SK-N-SH (cell line): ENCODE measurements around the gene CPVL. TPM values are rescaled to one million over a fixed set of nuclear protein-coding genes. Genes with fewer than 3 reads are reported as not detected.

ENCODE experiments used
- CTCF ChIA-PET: fragments of 300-600, 350-600 bp; formaldehyde crosslinking; extraction: SDS; loops from one replicate; lab custom pipeline; 2021; lab: Yijun Ruan, JAX
- POLR2A ChIA-PET: fragments of 350-600 bp; sonication (Branson Sonifier 250); formaldehyde crosslinking; extraction: SDS; loops from one replicate; lab custom pipeline; 2020; ENCODE audit warnings: antibody characterized with exemption, inconsistent platforms; lab: Yijun Ruan, JAX
- DNase-seq: peaks from one replicate; pipeline ENCODE4 v3.0.0; 2012
- H2AFZ ChIP-seq: fragments of 200-600 bp; sonication (generic); 2 replicates; pipeline ENCODE4 v1.8.1; 2016; ENCODE audit warnings: antibody characterized with exemption, mild to moderate bottlenecking, low read depth
- H3F3A ChIP-seq: fragments of 200-600 bp; sonication (generic); replicated peaks from 2 replicates; pipeline ENCODE3; 2016; ENCODE audit warnings: antibody characterized with exemption, mild to moderate bottlenecking; ENCODE audit not compliant: insufficient read depth
- H3K27ac ChIP-seq, 2 experiments: fragments of 200-500 bp in 1 of 2; fragments of 200-600 bp in 1 of 2; sonication (Bioruptor generic) in 1 of 2; sonication (generic), shearing (Covaris generic) in 1 of 2; 2 replicates each; pipeline versions ENCODE4 v1.5.1 to v1.6.1; 2014 to 2016; ENCODE audit warnings: low read depth in 2 of 2, inconsistent platforms in 1 of 2, low read length in 1 of 2, mild to moderate bottlenecking in 1 of 2, mixed read lengths in 1 of 2
- H3K27me3 ChIP-seq: fragments of 200-600 bp; sonication (generic), shearing (Covaris generic); 2 replicates; pipeline ENCODE4 v1.6.1; 2016; ENCODE audit warnings: mixed run types; ENCODE audit not compliant: insufficient read depth
- H3K36me3 ChIP-seq, 2 experiments: fragments of 200-500 bp in 1 of 2; fragments of 200-600 bp in 1 of 2; sonication (Bioruptor generic) in 1 of 2; sonication (generic) in 1 of 2; replicated peaks in 1 of 2; 2 replicates each; pipeline versions ENCODE3 to v1.5.1; 2014 to 2016; ENCODE audit warnings: low read length in 1 of 2, mild to moderate bottlenecking in 1 of 2; ENCODE audit not compliant: insufficient read depth in 2 of 2, control insufficient read depth in 1 of 2
- H3K4me1 ChIP-seq, 2 experiments: fragments of 200-500 bp in 1 of 2; fragments of 200-600 bp in 1 of 2; sonication (Bioruptor generic) in 1 of 2; sonication (generic), shearing (Covaris generic) in 1 of 2; 2 replicates each; pipeline versions ENCODE4 v1.5.1 to v1.6.1; 2014 to 2016; ENCODE audit warnings: low read depth in 1 of 2, low read length in 1 of 2, mixed run types in 1 of 2; ENCODE audit not compliant: insufficient read depth in 2 of 2, control insufficient read depth in 1 of 2
- H3K4me2 ChIP-seq: fragments of 200-600 bp; sonication (generic), shearing (Covaris generic); 2 replicates; pipeline ENCODE4 v1.6.1; 2017; ENCODE audit warnings: mixed run types
- H3K4me3 ChIP-seq, 2 experiments: fragments of 200-500 bp in 1 of 2; fragments of 200-600 bp in 1 of 2; sonication (Bioruptor generic) in 1 of 2; sonication (generic), shearing (Covaris generic) in 1 of 2; 2 replicates each; pipeline versions ENCODE4 v1.5.1 to v1.8.1; 2014 to 2016; ENCODE audit warnings: low read depth in 2 of 2, inconsistent platforms in 1 of 2, low read length in 1 of 2, mild to moderate bottlenecking in 1 of 2, mixed read lengths in 1 of 2, moderate library complexity in 1 of 2
- H3K79me2 ChIP-seq: fragments of 200-600 bp; sonication (generic); 2 replicates; pipeline ENCODE4 v1.8.1; 2017; ENCODE audit warnings: mild to moderate bottlenecking; ENCODE audit not compliant: insufficient read depth
- H3K9ac ChIP-seq: fragments of 200-600 bp; sonication (generic); 2 replicates; pipeline ENCODE4 v1.6.1; 2017; ENCODE audit warnings: mixed run types
- H3K9me2 ChIP-seq: fragments of 200-600 bp; sonication (generic); 2 replicates; pipeline ENCODE4 v1.6.1; 2017; ENCODE audit warnings: mixed run types
- H3K9me3 ChIP-seq: fragments of 200-600 bp; sonication (generic); 2 replicates; pipeline ENCODE4 v1.6.1; 2017; ENCODE audit warnings: mixed run types, mild to moderate bottlenecking, moderate library complexity
- H4K20me1 ChIP-seq: fragments of 200-600 bp; sonication (generic); 2 replicates; pipeline ENCODE4 v1.6.1; 2017; ENCODE audit warnings: mild to moderate bottlenecking, mixed run types; ENCODE audit not compliant: insufficient read depth
- EZH2phosphoT487 ChIP-seq: fragments of 200-600 bp; sonication (generic); IDR thresholded peaks from 2 replicates; pipeline ENCODE4 v1.6.1; 2017; ENCODE audit warnings: low read depth, mixed run types, mild to moderate bottlenecking, antibody characterized with exemption, moderate library complexity, borderline replicate concordance
- FOSL2 ChIP-seq: IDR thresholded peaks from 2 replicates; pipeline ENCODE4 v1.4.0; 2012; ENCODE audit warnings: low read depth, mild to moderate bottlenecking, moderate library complexity, borderline replicate concordance
- FOXJ3 ChIP-seq: sonication (generic); formaldehyde crosslinking; IDR thresholded peaks from 2 replicates; pipeline ENCODE4 v1.5.1; 2020; ENCODE audit warnings: mild to moderate bottlenecking, missing genetic modification reagents
- FOXM1 ChIP-seq: IDR thresholded peaks from 2 replicates; pipeline ENCODE4 v1.4.0; 2012; ENCODE audit warnings: low read depth, mild to moderate bottlenecking
- GABPA ChIP-seq: IDR thresholded peaks from 2 replicates; pipeline ENCODE4 v1.4.0; 2012; ENCODE audit warnings: low read depth, mild to moderate bottlenecking
- GATA2 ChIP-seq: sonication (generic); formaldehyde crosslinking; IDR thresholded peaks from 2 replicates; pipeline ENCODE4 v1.5.0; 2020; ENCODE audit warnings: mild to moderate bottlenecking, missing genetic modification reagents
- JUND ChIP-seq: IDR thresholded peaks from 2 replicates; pipeline ENCODE4 v1.4.0; 2012
- MXI1 ChIP-seq: IDR thresholded peaks from 2 replicates; pipeline ENCODE4 v1.6.1; 2012; ENCODE audit warnings: mild to moderate bottlenecking, low read depth, low read length, improper control_type of control experiment
- NRF1 ChIP-seq: IDR thresholded peaks from 2 replicates; pipeline ENCODE4 v1.6.1; 2012; ENCODE audit warnings: low read depth, mild to moderate bottlenecking, low read length
- RAD21 ChIP-seq: IDR thresholded peaks from 2 replicates; pipeline ENCODE4 v1.6.1; 2012; ENCODE audit warnings: mild to moderate bottlenecking, low read length
- RXRA ChIP-seq: IDR thresholded peaks from 2 replicates; pipeline ENCODE4 v1.4.0; 2012; ENCODE audit warnings: low read depth, mild to moderate bottlenecking, borderline replicate concordance
- SIN3A ChIP-seq: IDR thresholded peaks from 2 replicates; pipeline ENCODE4 v1.6.1; 2012; ENCODE audit warnings: low read depth, mild to moderate bottlenecking, low read length, moderate library complexity, borderline replicate concordance
- TAF1 ChIP-seq: IDR thresholded peaks from 2 replicates; pipeline ENCODE4 v1.6.1; 2012; ENCODE audit warnings: low read depth, mild to moderate bottlenecking, low read length, moderate library complexity, borderline replicate concordance
- TEAD4 ChIP-seq: IDR thresholded peaks from 2 replicates; pipeline ENCODE4 v1.4.0; 2012; ENCODE audit warnings: mild to moderate bottlenecking, borderline replicate concordance; ENCODE audit not compliant: insufficient read depth
- WGBS: methylation state at CpG from one replicate; pipeline ENCODE4 v1.1.6; 2017; ENCODE audit warnings: low lambda C conversion rate; 5-methylcytosine and 5-hydroxymethylcytosine counted together
- polyA plus RNA-seq, 3 experiments: library from polyadenylated mRNA; depleted of rRNA; stranded (reverse); fragments of >200 nt; gene quantifications; 2 replicates each; pipeline ENCODE4 v1.2.3, GENCODE V29; 2012
- TF ChIP-seq, protein P1 (sequence below): fragments of 200-600 bp; sonication (generic); IDR thresholded peaks from 2 replicates; pipeline ENCODE4 v1.6.1; 2017; ENCODE audit warnings: antibody characterized with exemption, mild to moderate bottlenecking, moderate library complexity
- TF ChIP-seq, protein P2 (sequence below): IDR thresholded peaks from 2 replicates; pipeline ENCODE4 v1.4.0; 2012; ENCODE audit warnings: low read depth, borderline replicate concordance
- TF ChIP-seq, protein P3 (sequence below): IDR thresholded peaks from 2 replicates; pipeline ENCODE4 v1.4.0; 2012; ENCODE audit warnings: low read depth, borderline replicate concordance
- TF ChIP-seq, protein P4 (sequence below): IDR thresholded peaks from 2 replicates; pipeline ENCODE4 v1.4.0; 2012; ENCODE audit warnings: low read depth

Gene CPVL
- polyA plus RNA-seq, 1 of the 3 experiments (the other 2 are of a cell fraction) = not detected

DNA sequence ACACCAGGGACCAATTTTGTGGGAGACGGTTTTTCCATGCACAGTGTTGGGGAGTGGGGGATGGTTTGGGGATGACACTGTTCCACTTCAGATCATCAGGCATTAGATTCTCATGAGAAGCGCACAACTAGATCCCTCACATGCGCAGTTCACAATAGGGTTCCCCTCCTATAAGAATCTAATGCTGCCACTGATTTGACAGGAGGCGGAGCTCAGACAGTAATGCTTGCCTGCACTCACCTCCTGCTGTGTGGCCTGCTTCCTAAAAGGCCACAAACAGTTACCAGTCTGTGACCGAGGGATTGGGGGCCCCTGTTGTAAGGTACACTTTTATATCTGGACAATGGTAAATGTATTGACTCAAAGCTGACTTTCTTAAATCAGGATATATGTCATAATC is 142.6 kb downstream of the CPVL start (continued):
- TF ChIP-seq FOSL2 = no peak
- TF ChIP-seq EZH2phosphoT487 = no peak
- no peak for TF ChIP-seq FOXJ3 (CRISPR knock-in tag)
- TF ChIP-seq FOXM1 = no peak
- TF ChIP-seq, protein P1, sequence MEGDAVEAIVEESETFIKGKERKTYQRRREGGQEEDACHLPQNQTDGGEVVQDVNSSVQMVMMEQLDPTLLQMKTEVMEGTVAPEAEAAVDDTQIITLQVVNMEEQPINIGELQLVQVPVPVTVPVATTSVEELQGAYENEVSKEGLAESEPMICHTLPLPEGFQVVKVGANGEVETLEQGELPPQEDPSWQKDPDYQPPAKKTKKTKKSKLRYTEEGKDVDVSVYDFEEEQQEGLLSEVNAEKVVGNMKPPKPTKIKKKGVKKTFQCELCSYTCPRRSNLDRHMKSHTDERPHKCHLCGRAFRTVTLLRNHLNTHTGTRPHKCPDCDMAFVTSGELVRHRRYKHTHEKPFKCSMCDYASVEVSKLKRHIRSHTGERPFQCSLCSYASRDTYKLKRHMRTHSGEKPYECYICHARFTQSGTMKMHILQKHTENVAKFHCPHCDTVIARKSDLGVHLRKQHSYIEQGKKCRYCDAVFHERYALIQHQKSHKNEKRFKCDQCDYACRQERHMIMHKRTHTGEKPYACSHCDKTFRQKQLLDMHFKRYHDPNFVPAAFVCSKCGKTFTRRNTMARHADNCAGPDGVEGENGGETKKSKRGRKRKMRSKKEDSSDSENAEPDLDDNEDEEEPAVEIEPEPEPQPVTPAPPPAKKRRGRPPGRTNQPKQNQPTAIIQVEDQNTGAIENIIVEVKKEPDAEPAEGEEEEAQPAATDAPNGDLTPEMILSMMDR = no peak
- TF ChIP-seq, protein P2, sequence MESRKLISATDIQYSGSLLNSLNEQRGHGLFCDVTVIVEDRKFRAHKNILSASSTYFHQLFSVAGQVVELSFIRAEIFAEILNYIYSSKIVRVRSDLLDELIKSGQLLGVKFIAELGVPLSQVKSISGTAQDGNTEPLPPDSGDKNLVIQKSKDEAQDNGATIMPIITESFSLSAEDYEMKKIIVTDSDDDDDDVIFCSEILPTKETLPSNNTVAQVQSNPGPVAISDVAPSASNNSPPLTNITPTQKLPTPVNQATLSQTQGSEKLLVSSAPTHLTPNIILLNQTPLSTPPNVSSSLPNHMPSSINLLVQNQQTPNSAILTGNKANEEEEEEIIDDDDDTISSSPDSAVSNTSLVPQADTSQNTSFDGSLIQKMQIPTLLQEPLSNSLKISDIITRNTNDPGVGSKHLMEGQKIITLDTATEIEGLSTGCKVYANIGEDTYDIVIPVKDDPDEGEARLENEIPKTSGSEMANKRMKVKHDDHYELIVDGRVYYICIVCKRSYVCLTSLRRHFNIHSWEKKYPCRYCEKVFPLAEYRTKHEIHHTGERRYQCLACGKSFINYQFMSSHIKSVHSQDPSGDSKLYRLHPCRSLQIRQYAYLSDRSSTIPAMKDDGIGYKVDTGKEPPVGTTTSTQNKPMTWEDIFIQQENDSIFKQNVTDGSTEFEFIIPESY = no peak
- TF ChIP-seq JUND = no peak
- TF ChIP-seq, all 33 proteins: peak for 0

DNA sequence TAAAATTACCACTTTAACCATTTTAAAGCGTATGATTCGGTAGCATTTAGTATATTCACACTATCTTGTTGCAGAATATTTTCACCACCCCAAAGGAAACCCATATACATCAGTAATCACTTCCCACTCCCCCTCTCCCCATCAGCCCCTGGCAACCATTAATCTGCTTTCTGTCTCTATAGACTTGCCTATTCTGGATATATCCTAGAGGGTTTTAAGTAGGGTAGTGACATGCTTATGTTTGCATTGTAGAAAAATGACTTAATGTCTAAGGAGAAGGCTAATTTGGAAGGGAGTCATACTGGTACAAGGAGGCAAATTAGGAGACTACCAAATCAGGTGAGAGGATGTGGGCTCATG is 145.6 kb downstream of the CPVL start:
- POLR2A ChIA-PET = no interaction called here
- Histone ChIP-seq H3K79me2 (no peaks in the 10 kb centered on the region), H3K36me3 (no peaks in the 10 kb centered on the region), H2AFZ (no peak overlapping the region), H3K27me3 (no peaks in the 10 kb centered on the region; the same call in 1 of the 2 replicates), H3F3A (no peaks in the 10 kb centered on the region), H4K20me1 (no peaks in the 10 kb centered on the region), H3K27ac (no peak overlapping the region), H3K4me2 (no peak overlapping the region), H3K4me3 (no peak overlapping the region), H3K4me1 (peaks cover 0 to 12% of the 10 kb centered on the region in 2 experiments; a peak in 1 of 4 replicates), H3K9ac (no peak overlapping the region), H3K9me2 (no peaks in the 10 kb centered on the region), H3K9me3 (no peaks in the 10 kb centered on the region)
- CTCF ChIA-PET = interaction anchor here (1.4 kb wide), 2 partner anchors 44 to 106 kb away, joined by 3 to 8 read pairs; no protein-coding TSS in a partner anchor
- TF ChIP-seq TEAD4 (no peak), SIN3A (no peak), NRF1 (no peak), GATA2 (no peak), TAF1 (no peak), EZH2phosphoT487 (no peak), RAD21 (no peak), GABPA (no peak), MXI1 (no peak), FOSL2 (no peak), FOXM1 (no peak), RXRA (no peak)
- TF ChIP-seq, protein P3, sequence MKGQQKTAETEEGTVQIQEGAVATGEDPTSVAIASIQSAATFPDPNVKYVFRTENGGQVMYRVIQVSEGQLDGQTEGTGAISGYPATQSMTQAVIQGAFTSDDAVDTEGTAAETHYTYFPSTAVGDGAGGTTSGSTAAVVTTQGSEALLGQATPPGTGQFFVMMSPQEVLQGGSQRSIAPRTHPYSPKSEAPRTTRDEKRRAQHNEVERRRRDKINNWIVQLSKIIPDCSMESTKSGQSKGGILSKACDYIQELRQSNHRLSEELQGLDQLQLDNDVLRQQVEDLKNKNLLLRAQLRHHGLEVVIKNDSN = no peak
- TF ChIP-seq, protein P4, sequence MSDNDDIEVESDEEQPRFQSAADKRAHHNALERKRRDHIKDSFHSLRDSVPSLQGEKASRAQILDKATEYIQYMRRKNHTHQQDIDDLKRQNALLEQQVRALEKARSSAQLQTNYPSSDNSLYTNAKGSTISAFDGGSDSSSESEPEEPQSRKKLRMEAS = no peak
- WGBS = 89% methylated on average over 2 of the region's 2 CpGs
- DNase-seq = no peak
